ENCODE data around the gene GRWD1. TPM values are rescaled to one million over a fixed set of nuclear protein-coding genes. Genes with fewer than 3 reads are reported as not detected.

Gene GRWD1
- total RNA-seq, 1 donor from 2014 or later = 25.0 TPM

DNA sequence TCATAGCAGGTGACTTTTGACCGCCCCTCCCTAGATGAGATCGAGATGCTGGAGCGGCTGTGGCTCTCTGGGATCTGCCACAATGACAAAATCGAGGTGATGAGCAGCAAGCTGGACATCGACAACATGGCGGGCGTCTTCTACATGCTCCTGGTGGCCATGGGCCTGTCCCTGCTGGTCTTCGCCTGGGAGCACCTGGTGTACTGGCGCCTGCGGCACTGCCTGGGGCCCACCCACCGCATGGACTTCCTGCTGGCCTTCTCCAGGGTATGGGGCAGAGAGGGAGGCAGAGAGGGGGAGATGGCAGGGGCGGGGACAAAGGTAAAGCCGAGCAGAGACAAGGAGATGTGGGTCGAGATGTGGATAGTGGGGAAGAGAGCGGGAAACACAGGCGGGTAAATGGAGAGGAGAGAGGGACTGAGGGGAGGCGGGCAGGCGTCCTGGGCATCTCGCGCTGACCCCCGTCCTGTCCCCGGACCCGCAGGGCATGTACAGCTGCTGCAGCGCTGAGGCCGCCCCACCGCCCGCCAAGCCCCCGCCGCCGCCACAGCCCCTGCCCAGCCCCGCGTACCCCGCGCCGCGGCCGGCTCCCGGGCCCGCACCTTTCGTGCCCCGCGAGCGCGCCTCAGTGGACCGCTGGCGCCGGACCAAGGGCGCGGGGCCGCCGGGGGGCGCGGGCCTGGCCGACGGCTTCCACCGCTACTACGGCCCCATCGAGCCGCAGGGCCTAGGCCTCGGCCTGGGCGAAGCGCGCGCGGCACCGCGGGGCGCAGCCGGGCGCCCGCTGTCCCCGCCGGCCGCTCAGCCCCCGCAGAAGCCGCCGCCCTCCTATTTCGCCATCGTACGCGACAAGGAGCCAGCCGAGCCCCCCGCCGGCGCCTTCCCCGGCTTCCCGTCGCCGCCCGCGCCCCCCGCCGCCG, 3.4 kb upstream of the GRWD1 start:
- H3K4me1 Mint-ChIP-seq (ENCODE audit: low read depth, unreplicated experiment) = peaks cover 11% of the 10 kb centered on the region
- H3K27me3 Mint-ChIP-seq (ENCODE audit: unreplicated experiment) = peaks cover 23% of the 10 kb centered on the region
- H3K4me3 Mint-ChIP-seq (ENCODE audit: unreplicated experiment) = no peak overlapping the region
- no peak for DNase-seq
- H3K9me3 Mint-ChIP-seq (ENCODE audit: unreplicated experiment) = peaks cover 10% of the 10 kb centered on the region
- no peak overlapping the region for H3K27ac Mint-ChIP-seq (ENCODE audit: unreplicated experiment)
- H3K36me3 Mint-ChIP-seq (ENCODE audit: unreplicated experiment) = no peaks in the 10 kb centered on the region
- TF ChIP-seq, protein P1, sequence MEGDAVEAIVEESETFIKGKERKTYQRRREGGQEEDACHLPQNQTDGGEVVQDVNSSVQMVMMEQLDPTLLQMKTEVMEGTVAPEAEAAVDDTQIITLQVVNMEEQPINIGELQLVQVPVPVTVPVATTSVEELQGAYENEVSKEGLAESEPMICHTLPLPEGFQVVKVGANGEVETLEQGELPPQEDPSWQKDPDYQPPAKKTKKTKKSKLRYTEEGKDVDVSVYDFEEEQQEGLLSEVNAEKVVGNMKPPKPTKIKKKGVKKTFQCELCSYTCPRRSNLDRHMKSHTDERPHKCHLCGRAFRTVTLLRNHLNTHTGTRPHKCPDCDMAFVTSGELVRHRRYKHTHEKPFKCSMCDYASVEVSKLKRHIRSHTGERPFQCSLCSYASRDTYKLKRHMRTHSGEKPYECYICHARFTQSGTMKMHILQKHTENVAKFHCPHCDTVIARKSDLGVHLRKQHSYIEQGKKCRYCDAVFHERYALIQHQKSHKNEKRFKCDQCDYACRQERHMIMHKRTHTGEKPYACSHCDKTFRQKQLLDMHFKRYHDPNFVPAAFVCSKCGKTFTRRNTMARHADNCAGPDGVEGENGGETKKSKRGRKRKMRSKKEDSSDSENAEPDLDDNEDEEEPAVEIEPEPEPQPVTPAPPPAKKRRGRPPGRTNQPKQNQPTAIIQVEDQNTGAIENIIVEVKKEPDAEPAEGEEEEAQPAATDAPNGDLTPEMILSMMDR (IDR thresholded peaks at IDR 0.05; ENCODE audit: partially characterized antibody, unreplicated experiment) = no peak

DNA sequence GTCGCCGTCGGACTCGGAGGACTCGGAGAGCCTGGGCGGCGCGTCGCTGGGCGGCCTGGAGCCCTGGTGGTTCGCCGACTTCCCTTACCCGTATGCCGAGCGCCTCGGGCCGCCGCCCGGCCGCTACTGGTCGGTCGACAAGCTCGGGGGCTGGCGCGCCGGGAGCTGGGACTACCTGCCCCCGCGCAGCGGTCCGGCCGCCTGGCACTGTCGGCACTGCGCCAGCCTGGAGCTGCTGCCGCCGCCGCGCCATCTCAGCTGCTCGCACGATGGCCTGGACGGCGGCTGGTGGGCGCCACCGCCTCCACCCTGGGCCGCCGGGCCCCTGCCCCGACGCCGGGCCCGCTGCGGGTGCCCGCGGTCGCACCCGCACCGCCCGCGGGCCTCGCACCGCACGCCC, 2.5 kb upstream of the GRWD1 start:
- no peak for DNase-seq
- Mint-ChIP-seq H3K36me3 (ENCODE audit: unreplicated experiment) (no peaks in the 10 kb centered on the region), H3K9me3 (ENCODE audit: unreplicated experiment) (peaks cover 10% of the 10 kb centered on the region), H3K4me1 (ENCODE audit: low read depth, unreplicated experiment) (peaks cover 11% of the 10 kb centered on the region), H3K27ac (ENCODE audit: unreplicated experiment) (no peak overlapping the region), H3K4me3 (ENCODE audit: unreplicated experiment) (no peak overlapping the region), H3K27me3 (ENCODE audit: unreplicated experiment) (peaks cover 23% of the 10 kb centered on the region)
- TF ChIP-seq, protein P1 (IDR thresholded peaks at IDR 0.05; ENCODE audit: partially characterized antibody, unreplicated experiment) = no peak

DNA sequence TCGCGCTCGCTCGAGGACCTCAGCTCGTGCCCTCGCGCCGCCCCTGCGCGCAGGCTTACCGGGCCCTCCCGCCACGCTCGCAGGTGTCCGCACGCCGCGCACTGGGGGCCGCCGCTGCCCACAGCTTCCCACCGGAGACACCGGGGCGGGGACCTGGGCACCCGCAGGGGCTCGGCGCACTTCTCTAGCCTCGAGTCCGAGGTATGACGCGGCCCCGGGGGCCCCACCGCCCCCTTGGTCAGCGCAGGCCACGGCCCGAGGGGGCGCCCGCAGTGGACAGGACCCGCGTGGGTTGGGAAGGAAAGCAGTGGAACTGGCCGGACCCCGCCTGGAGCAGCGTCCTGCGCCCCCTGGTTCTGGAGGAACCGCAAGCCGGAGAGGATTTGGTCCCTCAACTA, 2.1 kb upstream of the GRWD1 start:
- Mint-ChIP-seq H3K36me3 (ENCODE audit: unreplicated experiment) (no peaks in the 10 kb centered on the region), H3K27me3 (ENCODE audit: unreplicated experiment) (peaks cover 23% of the 10 kb centered on the region)

DNA sequence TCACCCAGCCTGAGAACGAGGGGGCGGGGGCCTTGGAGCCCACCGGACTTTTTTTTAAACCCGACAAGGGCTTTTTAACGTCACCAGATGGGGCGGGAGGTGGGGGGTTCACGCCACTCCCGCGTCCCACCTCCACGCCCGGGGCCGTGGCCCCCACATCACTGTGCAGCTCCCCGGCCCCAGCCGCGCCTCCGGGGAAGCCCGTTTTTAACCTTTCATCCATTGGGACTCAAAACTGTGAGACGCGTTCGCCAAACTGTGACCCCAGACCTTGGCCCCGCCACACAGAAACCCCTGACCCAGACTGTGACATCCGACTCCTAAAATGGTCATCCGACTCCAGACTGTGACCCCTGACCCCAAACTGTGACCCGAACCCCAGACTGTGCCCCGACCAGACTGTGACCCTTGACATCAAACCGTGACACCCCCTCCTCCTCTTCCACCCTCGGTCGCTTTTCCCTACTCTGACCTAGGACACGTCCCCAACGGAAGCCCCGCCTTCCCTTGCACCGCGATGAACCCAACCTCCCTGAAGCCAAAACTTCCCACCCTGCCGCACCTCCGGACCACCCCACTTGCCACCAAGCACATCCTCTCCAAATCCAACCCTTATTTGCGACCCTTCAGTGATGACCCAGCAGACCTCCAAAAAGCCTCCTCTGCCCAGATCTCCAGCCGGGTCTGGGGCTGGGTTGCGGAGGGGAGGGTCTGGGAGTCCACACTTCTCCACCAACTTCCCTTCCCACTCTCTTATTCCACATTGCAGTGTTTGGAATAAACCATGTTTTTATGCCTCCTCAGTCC, 1.5 kb upstream of the GRWD1 start:
- no peaks in the 10 kb centered on the region for H3K36me3 Mint-ChIP-seq (ENCODE audit: unreplicated experiment)
- peaks cover 11% of the 10 kb centered on the region for H3K4me1 Mint-ChIP-seq (ENCODE audit: low read depth, unreplicated experiment)
- DNase-seq = no peak
- peak overlapping the region; percentile 93 for H3K27ac Mint-ChIP-seq (ENCODE audit: unreplicated experiment)
- H3K27me3 Mint-ChIP-seq (ENCODE audit: unreplicated experiment) = peaks cover 23% of the 10 kb centered on the region
- TF ChIP-seq, protein P1 (IDR thresholded peaks at IDR 0.05; ENCODE audit: partially characterized antibody, unreplicated experiment) = no peak
- H3K4me3 Mint-ChIP-seq (ENCODE audit: unreplicated experiment) = peak overlapping the region; percentile 94
- peaks cover 8% of the 10 kb centered on the region for H3K9me3 Mint-ChIP-seq (ENCODE audit: unreplicated experiment)

More for the DNA sequence above, 2.1 kb upstream of the GRWD1 start:
- Mint-ChIP-seq H3K4me1 (ENCODE audit: low read depth, unreplicated experiment) (peaks cover 11% of the 10 kb centered on the region), H3K9me3 (ENCODE audit: unreplicated experiment) (peaks cover 10% of the 10 kb centered on the region), H3K4me3 (ENCODE audit: unreplicated experiment) (no peak overlapping the region), H3K27ac (ENCODE audit: unreplicated experiment) (no peak overlapping the region)
- TF ChIP-seq, protein P1 (IDR thresholded peaks at IDR 0.05; ENCODE audit: partially characterized antibody, unreplicated experiment) = no peak
- no peak for DNase-seq

DNA sequence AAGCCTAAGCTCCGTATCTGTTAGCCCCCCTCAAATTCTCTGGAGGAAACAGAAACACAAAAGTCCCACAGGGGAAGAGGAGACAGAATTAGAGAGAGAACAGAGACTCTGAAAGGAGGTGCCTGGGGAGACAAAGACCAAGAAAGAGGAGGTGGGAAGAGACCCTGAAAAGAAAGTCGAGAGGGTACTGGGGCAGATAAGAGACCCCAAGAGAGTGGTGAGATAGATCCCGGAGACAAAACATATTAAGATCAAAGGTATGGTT, 915 bp upstream of the GRWD1 start:
- DNase-seq = no peak
- TF ChIP-seq, protein P1 (IDR thresholded peaks at IDR 0.05; ENCODE audit: partially characterized antibody, unreplicated experiment) = no peak
- H3K36me3 Mint-ChIP-seq (ENCODE audit: unreplicated experiment) = no peaks in the 10 kb centered on the region
- H3K9me3 Mint-ChIP-seq (ENCODE audit: unreplicated experiment) = peaks cover 8% of the 10 kb centered on the region
- peak overlapping the region; percentile 93 for H3K27ac Mint-ChIP-seq (ENCODE audit: unreplicated experiment)
- peaks cover 11% of the 10 kb centered on the region for H3K4me1 Mint-ChIP-seq (ENCODE audit: low read depth, unreplicated experiment)
- H3K4me3 Mint-ChIP-seq (ENCODE audit: unreplicated experiment) = peak overlapping the region; percentile 94
- H3K27me3 Mint-ChIP-seq (ENCODE audit: unreplicated experiment) = peaks cover 23% of the 10 kb centered on the region

All from glutamatergic neuron (in vitro differentiated cells).